Left lung (tissue), 10 donors: Measurements from ENCODE around the gene GAB4. TPM values are rescaled to one million over a fixed set of nuclear protein-coding genes. Genes with fewer than 3 reads are reported as not detected.

Source experiments
- ATAC-seq: fragments of 200-7000 bp; cut with Tn5 transposase; one replicate; pipeline ENCODE4 v1.9.1; 2020; ENCODE audit warnings: moderate library complexity
- DNase-seq, 4 donors: peaks; one replicate each; pipeline ENCODE4 v3.0.0-alpha.2; 2013 to 2020
- H3K27ac ChIP-seq, 2 donors: fragments of 200-600 bp; sonication (generic) in 1 of 2; one replicate each; pipeline versions ENCODE4 v1.5.0 to v1.8.0; 2020 to 2021
- H3K27me3 ChIP-seq, 2 donors: fragments of 200-600 bp; sonication (generic) in 1 of 2; one replicate each; pipeline versions ENCODE4 v1.5.0 to v1.8.0; 2020 to 2021
- H3K36me3 ChIP-seq, 2 donors: fragments of 200-600 bp; sonication (generic) in 1 of 2; one replicate each; pipeline versions ENCODE4 v1.5.0 to v1.8.0; 2020 to 2021
- H3K4me1 ChIP-seq, 2 donors: fragments of 200-600 bp; one replicate each; pipeline ENCODE4 v1.8.0; 2021
- H3K4me3 ChIP-seq, 2 donors: fragments of 200-600 bp; sonication (generic) in 1 of 2; one replicate each; pipeline versions ENCODE4 v1.5.0 to v1.8.0; 2020 to 2021; ENCODE audit warnings: mild to moderate bottlenecking in 1 of 2
- H3K9me3 ChIP-seq, 2 donors: fragments of 200-600 bp; sonication (generic) in 1 of 2; one replicate each; pipeline versions ENCODE4 v1.5.0 to v1.8.0; 2020 to 2021
- intact Hi-C, 2 donors: fragments of 100-400 bp; cut with DNase I; formaldehyde crosslinking; loops; one replicate each; pipeline versions ENCODE4 v1.11.2 to v1.14.2; 2022
- polyA plus RNA-seq, 6 donors: library from polyadenylated mRNA; unstranded; fragments of 120-200 nt; gene quantifications; one replicate each; pipeline ENCODE4 v1.2.1, GENCODE V29; 2013; ENCODE audit not compliant: insufficient read length in 6 of 6
- total RNA-seq, 2 donors: library from RNA; stranded (reverse); fragmentation: NEBNext Ultra II Directional; extraction: Animal tissue kit (Norgen Biotek cat#: 25700); gene quantifications; one replicate each; pipeline ENCODE4 v1.2.1, GENCODE V29; 2021
- TF ChIP-seq, protein P1 (sequence below), 2 donors: fragments of 200-600 bp; sonication (generic) in 1 of 2; IDR thresholded peaks; one replicate each; pipeline versions ENCODE4 v1.5.0 to v1.8.0; 2021; ENCODE audit warnings: antibody characterized with exemption in 2 of 2
- donor health status: DM: no; HTN: yes; CAD: no.
- donor health status: DM: no; HTN: no; CAD: no.

GAB4 gene
- total and polyA plus RNA-seq, 8 donors: not detected

DNA sequence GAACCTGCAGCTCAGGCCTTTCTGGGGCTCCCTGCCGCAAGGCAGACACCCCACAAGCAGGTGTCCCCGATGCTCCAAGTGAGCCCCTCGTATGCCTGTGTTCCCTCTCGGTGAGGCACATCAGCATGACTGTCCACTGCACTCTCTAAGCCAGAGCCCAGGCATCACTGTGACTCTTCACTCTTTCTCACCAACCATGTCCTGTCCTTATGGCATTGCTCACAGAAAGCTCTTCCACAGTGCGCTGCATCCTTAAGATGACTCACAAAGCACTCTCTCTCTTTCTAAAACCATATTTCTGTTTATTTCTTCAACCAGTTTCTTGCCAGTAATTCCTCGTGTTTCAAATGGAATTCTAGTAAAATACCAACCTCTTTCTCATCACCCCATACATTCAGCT is 18.1 kb downstream of the GAB4 start:
- intact Hi-C loops: no loop called here
- Histone ChIP-seq H3K4me1 (no peaks in the 10 kb centered on the region), H3K9me3 (no peaks in the 10 kb centered on the region), H3K36me3 (no peaks in the 10 kb centered on the region), H3K4me3 (no peak overlapping the region), H3K27me3 (peaks cover 0 to 9% of the 10 kb centered on the region in 2 donors), H3K27ac (no peak overlapping the region)
- no peak for ATAC-seq
- TF ChIP-seq, protein P1, sequence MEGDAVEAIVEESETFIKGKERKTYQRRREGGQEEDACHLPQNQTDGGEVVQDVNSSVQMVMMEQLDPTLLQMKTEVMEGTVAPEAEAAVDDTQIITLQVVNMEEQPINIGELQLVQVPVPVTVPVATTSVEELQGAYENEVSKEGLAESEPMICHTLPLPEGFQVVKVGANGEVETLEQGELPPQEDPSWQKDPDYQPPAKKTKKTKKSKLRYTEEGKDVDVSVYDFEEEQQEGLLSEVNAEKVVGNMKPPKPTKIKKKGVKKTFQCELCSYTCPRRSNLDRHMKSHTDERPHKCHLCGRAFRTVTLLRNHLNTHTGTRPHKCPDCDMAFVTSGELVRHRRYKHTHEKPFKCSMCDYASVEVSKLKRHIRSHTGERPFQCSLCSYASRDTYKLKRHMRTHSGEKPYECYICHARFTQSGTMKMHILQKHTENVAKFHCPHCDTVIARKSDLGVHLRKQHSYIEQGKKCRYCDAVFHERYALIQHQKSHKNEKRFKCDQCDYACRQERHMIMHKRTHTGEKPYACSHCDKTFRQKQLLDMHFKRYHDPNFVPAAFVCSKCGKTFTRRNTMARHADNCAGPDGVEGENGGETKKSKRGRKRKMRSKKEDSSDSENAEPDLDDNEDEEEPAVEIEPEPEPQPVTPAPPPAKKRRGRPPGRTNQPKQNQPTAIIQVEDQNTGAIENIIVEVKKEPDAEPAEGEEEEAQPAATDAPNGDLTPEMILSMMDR (IDR thresholded peaks at IDR 0.05): no peak
- DNase-seq: no peak

DNA sequence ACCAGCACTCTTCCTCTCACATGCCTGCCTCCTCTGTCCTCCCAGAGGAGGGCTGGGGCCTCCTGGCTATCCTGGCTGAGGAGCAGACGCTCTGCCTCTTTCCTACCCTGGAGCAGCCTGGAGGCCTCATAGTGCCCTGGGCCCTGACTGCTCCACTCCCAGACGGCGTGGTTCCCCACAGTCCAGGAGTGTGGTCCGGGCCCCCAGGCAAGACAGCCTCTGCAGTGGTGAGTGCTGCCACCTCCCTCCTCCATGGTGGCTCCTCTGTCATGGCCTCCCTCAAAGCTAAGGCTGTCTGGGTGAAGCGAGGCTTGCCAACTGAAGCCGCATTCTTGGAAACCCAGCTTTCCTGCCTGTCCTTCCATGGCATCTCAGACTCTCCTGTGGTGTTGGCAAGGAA is 19.8 kb downstream of the GAB4 start:
- no peak for ATAC-seq
- no peak for DNase-seq
- H3K27me3 ChIP-seq: peaks cover 0 to 9% of the 10 kb centered on the region in 2 donors
- H3K9me3 ChIP-seq: peaks cover 0 to 9% of the 10 kb centered on the region in 2 donors
- H3K4me1 ChIP-seq: no peaks in the 10 kb centered on the region
- H3K27ac ChIP-seq: no peak overlapping the region
- no peak overlapping the region for H3K4me3 ChIP-seq
- no peaks in the 10 kb centered on the region for H3K36me3 ChIP-seq
- intact Hi-C loops: no loop called here
- TF ChIP-seq, protein P1 (IDR thresholded peaks at IDR 0.05): no peak

DNA sequence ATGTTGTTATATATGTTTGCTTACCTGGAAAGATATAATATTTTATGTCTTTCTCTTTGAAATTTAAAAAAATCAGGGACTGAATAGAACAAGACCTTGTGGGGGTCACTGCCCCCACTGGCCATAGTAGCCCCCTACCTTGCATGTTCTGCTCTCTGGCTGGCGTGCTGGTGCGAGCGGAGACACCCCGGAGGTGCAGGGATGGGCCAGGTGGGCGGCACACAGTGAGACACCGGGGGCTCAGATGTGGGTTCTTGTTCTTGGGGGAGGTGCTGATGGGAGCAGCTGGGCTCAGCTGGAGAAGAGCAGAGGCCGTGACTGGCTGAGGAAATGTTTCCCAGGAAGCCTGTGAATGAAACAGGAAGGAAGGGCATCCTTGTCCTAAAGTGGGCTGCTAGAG is 20.2 kb downstream of the GAB4 start:
- Histone ChIP-seq H3K9me3 (peaks cover 0 to 14% of the 10 kb centered on the region in 2 donors), H3K27ac (no peak overlapping the region), H3K4me3 (no peak overlapping the region), H3K27me3 (peaks cover 0 to 9% of the 10 kb centered on the region in 2 donors), H3K4me1 (no peaks in the 10 kb centered on the region), H3K36me3 (no peaks in the 10 kb centered on the region)
- intact Hi-C loops: no loop called here
- ATAC-seq (no peak), DNase-seq (no peak)
- TF ChIP-seq, protein P1 (IDR thresholded peaks at IDR 0.05): no peak

DNA sequence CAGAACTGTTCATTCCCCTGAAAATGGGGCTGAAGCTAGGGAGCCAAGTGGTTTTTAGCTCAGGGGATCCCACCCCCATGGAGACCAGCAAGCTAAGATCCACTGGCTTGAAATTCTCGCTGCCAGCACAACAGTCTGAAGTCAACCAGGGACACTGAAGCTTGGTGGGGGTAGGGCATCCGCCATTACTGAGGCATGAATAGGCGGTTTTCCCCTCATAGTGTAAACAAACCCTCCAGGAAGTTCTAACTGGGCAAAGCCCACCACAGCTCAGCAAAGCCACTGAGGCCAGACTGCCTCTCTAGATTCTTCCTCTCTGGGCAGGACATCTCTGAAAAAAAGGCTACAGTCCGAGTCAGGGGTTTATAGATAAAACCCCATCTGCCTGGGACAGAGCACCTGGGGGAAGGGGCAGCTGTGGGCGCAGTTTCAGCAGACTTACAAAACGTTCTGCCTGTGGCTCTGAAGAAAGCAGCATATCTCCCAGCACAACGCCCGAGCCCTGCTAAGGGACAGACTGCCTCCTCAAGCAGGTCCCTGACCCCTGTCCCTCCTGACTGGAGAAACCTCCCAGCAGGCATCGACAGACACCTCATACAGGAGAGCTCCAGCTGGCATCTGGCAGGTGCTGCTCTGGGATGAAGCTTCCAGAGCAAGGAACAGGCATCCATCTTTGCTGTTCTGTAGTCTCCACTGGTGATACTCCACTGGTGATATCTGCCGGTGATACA is 32.7 kb downstream of the GAB4 start:
- H3K27me3 ChIP-seq: peaks cover 0 to 22% of the 10 kb centered on the region in 2 donors
- DNase-seq: no peak
- H3K4me1 ChIP-seq: no peaks in the 10 kb centered on the region
- no peak for ATAC-seq
- H3K4me3 ChIP-seq: no peak overlapping the region
- H3K9me3 ChIP-seq: no peaks in the 10 kb centered on the region
- TF ChIP-seq, protein P1 (IDR thresholded peaks at IDR 0.05): no peak
- no peaks in the 10 kb centered on the region for H3K36me3 ChIP-seq
- H3K27ac ChIP-seq: no peak overlapping the region
- intact Hi-C loops: no loop called here

DNA sequence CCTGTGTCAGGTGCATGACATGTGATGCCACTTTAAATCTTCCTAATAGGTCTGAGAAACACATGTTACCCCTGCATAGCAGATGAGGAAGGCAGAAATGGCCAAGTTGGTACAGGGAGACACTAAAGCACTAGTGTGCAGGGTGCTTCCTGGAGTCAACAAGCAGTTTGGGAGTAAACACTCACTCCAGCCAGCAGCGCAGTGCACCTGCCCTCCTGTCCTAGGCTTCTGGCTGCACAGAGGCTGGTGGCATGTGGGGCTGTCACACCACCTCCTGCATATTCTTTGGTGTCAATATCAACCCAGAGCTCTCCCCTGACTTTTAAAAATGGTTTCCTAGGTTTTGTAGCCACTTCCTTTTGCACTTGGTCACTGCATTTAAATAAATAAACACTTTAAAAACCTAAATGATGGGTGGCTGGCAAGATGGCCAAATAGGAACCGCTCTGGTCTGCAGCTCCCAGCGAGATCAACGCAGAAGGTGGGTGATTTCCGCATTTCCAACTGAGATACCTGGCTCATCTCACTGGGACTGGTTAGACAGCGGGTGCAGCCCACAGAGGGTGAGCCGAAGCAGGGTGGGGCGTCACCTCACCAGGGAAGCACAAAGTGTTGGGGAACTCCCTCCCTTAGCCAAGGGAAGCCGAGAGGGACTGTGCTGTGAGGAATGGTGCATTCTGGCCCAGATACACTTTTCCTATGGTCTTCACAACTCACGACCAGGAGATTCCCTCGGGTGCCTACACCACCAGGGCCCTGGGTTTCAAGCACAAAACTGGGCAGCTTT is 33.5 kb downstream of the GAB4 start:
- Histone ChIP-seq H3K4me3 (no peak overlapping the region), H3K27me3 (peaks cover 0 to 22% of the 10 kb centered on the region in 2 donors), H3K9me3 (no peaks in the 10 kb centered on the region), H3K4me1 (no peaks in the 10 kb centered on the region), H3K27ac (no peak overlapping the region), H3K36me3 (no peaks in the 10 kb centered on the region)
- TF ChIP-seq, protein P1 (IDR thresholded peaks at IDR 0.05): no peak
- DNase-seq (no peak), ATAC-seq (no peak)
- intact Hi-C loops: no loop called here
